ENCODE measurements around the gene CIAO1. TPM values are rescaled to one million over a fixed set of nuclear protein-coding genes. Genes with fewer than 3 reads are reported as not detected.

The CIAO1 gene
- total and polyA plus RNA-seq, 2 of the 8 experiments (the other 6 are each of a cell fraction or from before 2014, with no cell fraction given): 63.7 to 99.2 TPM

DNA sequence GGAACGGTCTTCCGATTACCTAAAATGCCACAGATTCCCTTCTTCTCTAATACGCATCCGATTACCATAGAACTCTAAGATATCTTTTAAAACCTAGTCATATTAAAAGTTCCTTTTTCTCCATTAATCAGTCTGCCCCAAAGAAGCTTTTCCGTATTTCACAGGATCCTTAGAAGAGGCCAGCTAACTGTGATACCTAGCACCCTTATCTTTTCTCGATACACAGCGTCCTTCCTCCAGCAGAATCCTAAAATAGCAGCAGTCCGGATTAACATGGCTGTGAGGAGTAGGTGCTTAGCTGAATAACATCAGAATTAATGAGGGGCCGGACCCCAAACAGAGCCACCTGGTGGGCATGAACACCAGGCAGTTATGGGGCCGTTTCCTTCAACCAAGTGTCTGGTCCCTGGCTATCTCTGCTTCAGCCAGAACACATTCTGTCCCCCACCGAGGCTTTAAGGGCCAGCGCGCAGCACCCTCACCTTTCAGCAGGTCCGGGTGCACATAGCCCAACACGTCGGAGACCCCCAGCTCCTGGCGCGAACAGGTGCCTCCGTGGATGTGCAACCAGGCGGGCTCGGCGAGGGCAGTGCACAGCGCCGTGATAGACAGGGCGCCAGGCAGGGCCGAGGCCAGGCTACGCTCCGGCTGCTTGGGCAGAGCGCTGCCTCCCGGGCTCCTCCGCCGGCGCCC lies 1.2 kb upstream of the CIAO1 start:
- Histone ChIP-seq H2BK20ac (ENCODE audit: low read length) (no peak overlapping the region), H2AFZ (ENCODE audit: low read length) (no peak overlapping the region), H3K79me1 (ENCODE audit: low read depth, low read length) (peaks cover 20% of the 10 kb centered on the region), H3K27me3 (replicated peaks in 1 of 4; ENCODE audit: control insufficient read depth in 3 of 4, extremely low read depth in 1 of 4, insufficient read depth in 3 of 4, low read length in 3 of 4) (no peaks in the 10 kb centered on the region), H2BK15ac (ENCODE audit: low read length) (no peak overlapping the region), H3K14ac (ENCODE audit: insufficient read length) (no peak overlapping the region), H4K5ac (ENCODE audit: insufficient read length, low read depth, low read length) (no peak overlapping the region), H3K4me1 (replicated peaks in 1 of 4; ENCODE audit: control insufficient read depth in 3 of 4, insufficient read depth in 4 of 4, low read length in 3 of 4) (peaks cover 0 to 13% (median 3%) of the 10 kb centered on the region in 4 experiments; a peak in 6 of 7 replicates), H3K27ac (ENCODE audit: low read depth, low read length) (no peak overlapping the region), H2BK5ac (ENCODE audit: low read depth, low read length) (no peak overlapping the region), H3K23me2 (ENCODE audit: low read depth, low read length) (peaks cover 11% of the 10 kb centered on the region; the same call in 1 of the 2 replicates), H2BK120ac (replicated peaks; ENCODE audit: low read depth, low read length) (no peak overlapping the region), H3K4ac (replicated peaks; ENCODE audit: insufficient read length, low read depth, low read length) (no peak overlapping the region), H3K79me2 (ENCODE audit: control insufficient read depth in 1 of 2, insufficient read depth in 2 of 2, low read length in 2 of 2) (peaks cover 0 to 35% of the 10 kb centered on the region in 2 experiments; a peak in 3 of 4 replicates), H3K23ac (ENCODE audit: insufficient read length) (no peak overlapping the region), H3K4me2 (ENCODE audit: insufficient read depth in 1 of 2, low read depth in 2 of 2, low read length in 2 of 2) (peak overlapping the region; percentile 90 to 99), H3K4me3 (ENCODE audit: extremely low read depth in 1 of 4, insufficient read depth in 2 of 4, low read depth in 3 of 4, low read length in 4 of 4) (peak overlapping the region; percentile 69 to 89 (median 82)), H4K20me1 (replicated peaks in 1 of 2; ENCODE audit: control insufficient read depth in 1 of 2, insufficient read depth in 2 of 2, low read length in 2 of 2) (peaks cover 10 to 26% of the 10 kb centered on the region in 2 experiments), H3K36me3 (ENCODE audit: control insufficient read depth in 2 of 4, insufficient read depth in 4 of 4, low read length in 3 of 4) (peaks cover 6 to 22% (median 12%) of the 10 kb centered on the region in 4 experiments), H4K91ac (replicated peaks; ENCODE audit: insufficient read length, low read length) (no peak overlapping the region), H3K56ac (replicated peaks; ENCODE audit: insufficient read length, low read depth, low read length) (no peak overlapping the region), H4K8ac (ENCODE audit: extremely low read depth, insufficient read depth, low read length) (no peak overlapping the region; the same call in 1 of the 2 replicates), H2AK5ac (ENCODE audit: low read depth, low read length) (no peak overlapping the region), H2BK12ac (ENCODE audit: low read depth, low read length) (no peak overlapping the region), H3K9me3 (ENCODE audit: insufficient read depth in 2 of 2, low read depth in 1 of 2, low read length in 1 of 2) (no peaks in the 10 kb centered on the region), H3K9ac (replicated peaks in 1 of 4; ENCODE audit: extremely low read depth in 1 of 4, low read depth in 3 of 4, low read length in 3 of 4) (peak overlapping the region in 1 of 4 experiments; percentile 78; a peak in 2 of 7 replicates), H3K18ac (ENCODE audit: extremely low read depth, low read length) (no peak overlapping the region)
- FAIRE-seq (no peak), DNase-seq (ENCODE audit: low read depth in 1 of 2, low spot score in 2 of 2) (no peak)
- ChIA-PET CTCF (ENCODE audit: partially characterized antibody) (interaction anchor here (0.8 to 2.0 kb wide), 4 partner anchors 11 to 126 kb away, joined by 4 to 9 read pairs (median 4); partner anchors contain the start of gene ASTL), POLR2A (ENCODE audit: partially characterized antibody) (interaction anchor here (0.6 to 1.2 kb wide), 2 partner anchors 10 to 59 kb away, joined by 3 read pairs; no protein-coding TSS in a partner anchor)
- 28% methylated on average over 33 of the region's 33 CpGs; no CpG with 5 or more reads in 1 of the 2 experiments for WGBS, 2 experiments (ENCODE audit: extremely low coverage in 1 of 2, insufficient coverage in 1 of 2, insufficient read length in 1 of 2, insufficient replicate concordance in 2 of 2, low coverage in 1 of 2, low lambda C conversion rate in 2 of 2, missing lambda C conversion rate in 1 of 2)
- TF ChIP-seq, protein P1, sequence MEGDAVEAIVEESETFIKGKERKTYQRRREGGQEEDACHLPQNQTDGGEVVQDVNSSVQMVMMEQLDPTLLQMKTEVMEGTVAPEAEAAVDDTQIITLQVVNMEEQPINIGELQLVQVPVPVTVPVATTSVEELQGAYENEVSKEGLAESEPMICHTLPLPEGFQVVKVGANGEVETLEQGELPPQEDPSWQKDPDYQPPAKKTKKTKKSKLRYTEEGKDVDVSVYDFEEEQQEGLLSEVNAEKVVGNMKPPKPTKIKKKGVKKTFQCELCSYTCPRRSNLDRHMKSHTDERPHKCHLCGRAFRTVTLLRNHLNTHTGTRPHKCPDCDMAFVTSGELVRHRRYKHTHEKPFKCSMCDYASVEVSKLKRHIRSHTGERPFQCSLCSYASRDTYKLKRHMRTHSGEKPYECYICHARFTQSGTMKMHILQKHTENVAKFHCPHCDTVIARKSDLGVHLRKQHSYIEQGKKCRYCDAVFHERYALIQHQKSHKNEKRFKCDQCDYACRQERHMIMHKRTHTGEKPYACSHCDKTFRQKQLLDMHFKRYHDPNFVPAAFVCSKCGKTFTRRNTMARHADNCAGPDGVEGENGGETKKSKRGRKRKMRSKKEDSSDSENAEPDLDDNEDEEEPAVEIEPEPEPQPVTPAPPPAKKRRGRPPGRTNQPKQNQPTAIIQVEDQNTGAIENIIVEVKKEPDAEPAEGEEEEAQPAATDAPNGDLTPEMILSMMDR (IDR thresholded peaks at IDR 0.05; ENCODE audit: control extremely low read depth in 1 of 3, insufficient read depth in 1 of 3, low read depth in 1 of 3, low read length in 3 of 3): peak in 2 of 3 experiments; percentile 23 to 32; a peak in 2 of 4 replicates
- no peak for TF ChIP-seq SP4 (IDR thresholded peaks at IDR 0.05; ENCODE audit: low read length)
- no peak for TF ChIP-seq NRF1 (IDR thresholded peaks at IDR 0.05; ENCODE audit: low read depth, low read length)
- TF ChIP-seq RAD21 (IDR thresholded peaks at IDR 0.05 in 1 of 2, conservative IDR thresholded peaks at IDR 0.05 in 1 of 2; ENCODE audit: low read depth in 2 of 2, low read length in 2 of 2): peak in 1 of 2 experiments; percentile 28; a peak in 1 of 4 replicates
- TF ChIP-seq GABPA (IDR thresholded peaks at IDR 0.05; ENCODE audit: borderline replicate concordance, insufficient read depth, low read length): no peak
- no peak for TF ChIP-seq EZH2 (IDR thresholded peaks at IDR 0.05; ENCODE audit: low read depth, low read length, severe bottlenecking)
- no peak for TF ChIP-seq TCF12 (IDR thresholded peaks at IDR 0.05; ENCODE audit: low read depth, low read length)
- no peak for TF ChIP-seq KDM5A (IDR thresholded peaks at IDR 0.05; ENCODE audit: low read length)
- TF ChIP-seq GTF2F1 (IDR thresholded peaks at IDR 0.05; ENCODE audit: borderline replicate concordance, low read depth, low read length): no peak

Measured in H1 (cell line).